VCaP (cell line): Measurements from ENCODE around the gene PPAN.

Experiments
- H3K27ac ChIP-seq: fragments of 450-650 bp; 2 replicates; pipeline ENCODE4 v1.5.1; 2017
- TF ChIP-seq, protein P1 (sequence below): fragments of 450-650 bp; conservative IDR thresholded peaks from 2 replicates; pipeline ENCODE4 v1.5.1; 2017; ENCODE audit warnings: mild to moderate bottlenecking, moderate library complexity

Gene PPAN

DNA sequence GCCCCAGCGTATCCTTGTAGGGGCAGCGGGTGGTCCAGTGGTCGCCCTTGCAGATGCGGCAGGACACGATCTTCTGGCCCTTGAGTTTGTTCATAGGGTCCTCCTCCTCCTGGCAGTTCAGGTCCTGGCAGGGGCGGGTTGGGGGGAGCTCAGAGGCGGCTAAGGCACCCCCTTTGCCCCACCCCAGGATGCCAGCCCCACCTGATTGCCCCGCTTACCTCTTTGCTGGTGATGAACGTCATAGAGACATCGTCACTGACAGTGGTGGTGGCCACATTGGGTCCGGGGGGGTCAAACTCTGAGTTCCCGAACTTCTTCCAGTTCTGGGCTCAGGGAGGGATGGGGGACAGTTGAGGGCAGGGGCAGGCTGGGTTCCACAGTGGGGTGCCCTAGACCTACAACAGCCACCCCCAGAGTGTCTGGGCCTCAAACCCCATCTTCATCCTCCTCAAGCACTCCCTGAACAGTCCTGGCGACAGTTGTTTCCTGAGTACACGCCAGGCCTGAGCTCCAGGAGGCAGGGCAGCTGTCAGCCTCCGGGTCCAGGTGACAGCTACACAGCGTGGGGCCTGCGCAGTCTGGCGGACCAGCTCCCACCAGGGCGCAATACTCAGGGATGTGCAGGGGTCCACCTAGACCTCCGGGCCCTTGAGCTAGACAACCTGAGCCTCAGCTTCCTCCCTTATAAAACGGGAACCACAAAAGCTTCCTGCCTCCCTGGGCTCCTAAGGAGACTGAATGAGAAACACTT is 10.9 kb downstream of the PPAN start:
- H3K27ac ChIP-seq = no peak overlapping the region
- TF ChIP-seq, protein P1, sequence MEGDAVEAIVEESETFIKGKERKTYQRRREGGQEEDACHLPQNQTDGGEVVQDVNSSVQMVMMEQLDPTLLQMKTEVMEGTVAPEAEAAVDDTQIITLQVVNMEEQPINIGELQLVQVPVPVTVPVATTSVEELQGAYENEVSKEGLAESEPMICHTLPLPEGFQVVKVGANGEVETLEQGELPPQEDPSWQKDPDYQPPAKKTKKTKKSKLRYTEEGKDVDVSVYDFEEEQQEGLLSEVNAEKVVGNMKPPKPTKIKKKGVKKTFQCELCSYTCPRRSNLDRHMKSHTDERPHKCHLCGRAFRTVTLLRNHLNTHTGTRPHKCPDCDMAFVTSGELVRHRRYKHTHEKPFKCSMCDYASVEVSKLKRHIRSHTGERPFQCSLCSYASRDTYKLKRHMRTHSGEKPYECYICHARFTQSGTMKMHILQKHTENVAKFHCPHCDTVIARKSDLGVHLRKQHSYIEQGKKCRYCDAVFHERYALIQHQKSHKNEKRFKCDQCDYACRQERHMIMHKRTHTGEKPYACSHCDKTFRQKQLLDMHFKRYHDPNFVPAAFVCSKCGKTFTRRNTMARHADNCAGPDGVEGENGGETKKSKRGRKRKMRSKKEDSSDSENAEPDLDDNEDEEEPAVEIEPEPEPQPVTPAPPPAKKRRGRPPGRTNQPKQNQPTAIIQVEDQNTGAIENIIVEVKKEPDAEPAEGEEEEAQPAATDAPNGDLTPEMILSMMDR = no peak

DNA sequence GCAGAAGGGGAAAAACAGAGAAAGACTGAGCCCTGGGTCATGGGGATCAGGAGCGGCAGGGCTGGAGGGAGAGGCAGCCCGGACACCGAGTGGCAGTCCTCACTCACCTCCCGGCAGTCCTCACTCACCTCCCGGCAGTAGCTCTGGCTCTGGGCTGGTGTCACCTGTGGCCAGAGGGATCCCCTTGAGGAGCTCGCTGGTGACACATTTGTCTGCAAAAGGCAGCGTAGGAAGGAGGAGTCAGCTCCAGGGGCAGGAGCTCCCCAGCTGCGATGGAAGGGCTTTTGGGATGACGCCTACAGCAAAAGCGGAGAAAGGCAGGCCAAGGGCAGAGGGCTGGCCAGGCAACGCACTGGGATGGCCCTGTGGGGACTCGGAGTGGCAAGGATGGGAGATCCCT is 12.8 kb downstream of the PPAN start:
- TF ChIP-seq, protein P1 = no peak
- peak overlapping the region; percentile 70 for H3K27ac ChIP-seq

DNA sequence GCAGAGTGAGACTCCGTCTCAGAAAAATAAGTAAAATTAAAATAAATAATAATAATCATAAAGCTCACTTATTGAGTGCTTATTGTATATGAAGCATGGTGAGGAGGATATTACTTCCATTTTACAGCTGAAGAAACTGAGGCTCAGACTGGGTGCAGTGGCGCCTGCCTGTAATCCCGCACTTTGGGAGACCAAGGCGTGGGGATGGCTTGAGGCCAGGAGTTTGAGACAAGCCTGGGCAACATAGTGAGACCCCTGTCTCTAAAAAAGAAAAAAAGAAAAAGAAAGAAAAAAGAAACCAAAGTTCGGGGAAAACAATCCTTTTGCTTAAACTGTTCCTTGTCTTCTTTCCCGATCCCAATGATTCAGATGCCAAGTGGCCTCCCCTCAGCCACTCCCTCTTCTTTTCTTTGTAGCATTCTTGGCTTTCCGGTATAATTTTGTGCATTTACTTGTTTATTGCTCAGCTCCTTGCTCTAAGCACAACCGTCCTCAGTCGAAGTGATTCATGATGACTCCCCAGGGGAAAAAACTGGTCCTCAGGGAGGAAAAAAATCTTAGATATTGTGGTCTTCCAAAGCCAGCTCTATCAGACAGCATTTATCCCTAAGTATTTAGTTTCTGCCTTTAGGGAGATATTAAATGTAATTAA is 14.5 kb downstream of the PPAN start:
- no peak overlapping the region for H3K27ac ChIP-seq
- TF ChIP-seq, protein P1 = no peak

DNA sequence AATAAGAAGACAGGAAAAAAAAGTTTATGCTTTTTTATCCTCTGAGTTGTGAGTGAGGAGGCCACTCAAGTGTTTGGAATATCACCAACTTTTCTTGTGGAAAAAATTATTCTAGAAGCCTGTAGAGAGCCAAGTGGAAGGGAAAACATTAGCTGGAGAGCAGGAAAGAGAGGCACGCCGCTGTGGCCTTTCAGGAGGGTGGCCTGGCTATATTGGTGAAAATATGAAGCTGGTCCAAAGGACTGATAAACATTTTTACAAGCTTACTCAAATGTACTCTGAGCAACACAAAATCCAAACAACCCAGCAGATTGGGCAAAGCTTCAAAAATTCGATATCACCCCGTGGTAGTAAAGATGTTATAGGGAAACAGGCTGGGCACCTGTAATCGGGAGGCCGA is 15.9 kb downstream of the PPAN start:
- peak overlapping the region; percentile 63 for H3K27ac ChIP-seq
- TF ChIP-seq, protein P1 = no peak

DNA sequence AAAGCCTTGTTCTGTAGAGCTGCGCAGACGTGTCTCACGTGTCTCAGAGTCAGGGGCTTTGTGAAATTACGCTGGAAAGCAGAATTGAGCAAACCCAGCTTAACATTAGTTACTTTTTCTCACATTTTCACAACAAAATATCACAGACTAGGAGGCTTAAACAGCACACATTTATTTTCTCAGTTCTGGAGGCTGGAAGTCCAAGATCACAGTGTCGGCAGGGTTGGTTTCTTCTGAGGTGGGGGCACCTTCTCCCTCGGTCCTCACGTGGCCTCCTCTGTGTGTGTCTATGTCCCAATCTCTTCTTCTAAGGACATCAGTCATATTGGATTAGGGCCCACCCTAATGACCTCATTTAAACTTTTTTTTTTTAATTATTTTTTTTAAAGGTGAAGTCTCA is 18.3 kb downstream of the PPAN start:
- TF ChIP-seq, protein P1 = no peak
- no peak overlapping the region for H3K27ac ChIP-seq

DNA sequence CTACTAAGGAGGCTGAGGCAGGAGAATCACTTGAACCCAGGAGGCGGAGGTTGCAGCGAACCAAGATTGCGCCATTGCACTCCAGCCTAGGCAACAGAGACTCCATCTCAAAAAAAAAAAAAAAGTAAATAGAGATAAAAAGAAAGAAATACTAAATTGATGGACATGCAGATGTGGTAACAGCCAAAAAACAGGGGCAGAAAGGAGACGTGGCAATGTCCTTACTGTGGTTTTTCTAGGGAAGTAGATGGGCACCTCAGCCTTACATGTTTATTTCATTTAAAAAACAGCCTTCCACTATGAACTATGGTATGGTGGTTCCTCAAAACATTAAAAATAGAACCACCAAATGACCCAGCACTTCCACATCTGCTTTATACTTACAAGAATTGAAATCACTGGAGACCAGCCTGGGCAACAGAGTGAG is 20.1 kb downstream of the PPAN start:
- no peak overlapping the region for H3K27ac ChIP-seq
- TF ChIP-seq, protein P1 = no peak

DNA sequence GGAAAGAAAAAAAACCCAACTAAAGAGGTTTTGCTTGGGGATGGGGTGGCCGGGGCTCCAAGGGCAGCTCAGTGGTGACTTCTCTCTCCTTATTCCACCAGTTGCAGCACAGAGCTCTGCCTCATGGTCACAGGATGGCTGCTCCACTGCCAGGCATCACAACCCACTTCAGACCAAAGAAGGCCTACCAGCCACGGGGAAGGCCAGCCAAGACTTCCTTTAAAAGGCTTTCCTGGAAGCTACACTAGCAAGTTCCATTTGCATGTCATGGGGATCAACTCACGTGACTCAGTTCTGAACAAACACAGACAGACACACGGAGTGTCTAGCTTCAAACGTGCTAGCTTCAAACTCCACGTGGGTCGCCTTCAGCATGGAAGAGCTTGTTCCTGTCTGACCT is 26.7 kb downstream of the PPAN start:
- TF ChIP-seq, protein P1 = no peak
- H3K27ac ChIP-seq = no peak overlapping the region
